CD4-positive, alpha-beta T cell treated with Interleukin-21 for 1 hour (primary cell): ENCODE data around the gene TRIM60.
"Not testable (repeated sequence)": the region's sequence is repeated elsewhere in the genome, so short reads cannot be mapped to it uniquely, and the experiment has no call there.

Source experiments
- DNase-seq: peaks from one replicate; pipeline ENCODE4 v3.0.0-alpha.2; 2020

Gene TRIM60

GRCh38 chr4:165055601-165056000 lies 23.8 kb downstream of the TRIM60 start:
- DNase-seq = no peak

GRCh38 chr4:165058666-165059065 lies 26.9 kb downstream of the TRIM60 start:
- DNase-seq = no peak

GRCh38 chr4:165059386-165059785 lies 27.6 kb downstream of the TRIM60 start:
- no peak for DNase-seq

- DNase-seq = no peak
Observed at GRCh38 chr4:165060938-165061337, 29.1 kb downstream of the TRIM60 start.

GRCh38 chr4:165070560-165070959 lies 38.8 kb downstream of the TRIM60 start:
- DNase-seq = no peak

- DNase-seq = not testable (repeated sequence)
Observed at GRCh38 chr4:165073346-165073745, 41.5 kb downstream of the TRIM60 start.

GRCh38 chr4:165077034-165077578 lies 45.3 kb downstream of the TRIM60 start:
- no peak for DNase-seq

GRCh38 chr4:165079476-165079875 lies 47.7 kb downstream of the TRIM60 start:
- no peak for DNase-seq

- not testable (repeated sequence) for DNase-seq
Observed at GRCh38 chr4:165084787-165085186, 53.0 kb downstream of the TRIM60 start.

- no peak for DNase-seq
Observed at GRCh38 chr4:165085946-165086345, 54.1 kb downstream of the TRIM60 start.

- no peak for DNase-seq
Observed at GRCh38 chr4:165088366-165088765, 56.6 kb downstream of the TRIM60 start.
